Measurements from ENCODE around the gene COIL. TPM values are rescaled to one million over a fixed set of nuclear protein-coding genes. Genes with fewer than 3 reads are reported as not detected.

Gene COIL
- total and polyA plus RNA-seq, 9 of the 15 experiments (the other 6 are each of a cell fraction or from before 2014, with no cell fraction given): 23.9 to 41.3 (median 28.7) TPM

DNA sequence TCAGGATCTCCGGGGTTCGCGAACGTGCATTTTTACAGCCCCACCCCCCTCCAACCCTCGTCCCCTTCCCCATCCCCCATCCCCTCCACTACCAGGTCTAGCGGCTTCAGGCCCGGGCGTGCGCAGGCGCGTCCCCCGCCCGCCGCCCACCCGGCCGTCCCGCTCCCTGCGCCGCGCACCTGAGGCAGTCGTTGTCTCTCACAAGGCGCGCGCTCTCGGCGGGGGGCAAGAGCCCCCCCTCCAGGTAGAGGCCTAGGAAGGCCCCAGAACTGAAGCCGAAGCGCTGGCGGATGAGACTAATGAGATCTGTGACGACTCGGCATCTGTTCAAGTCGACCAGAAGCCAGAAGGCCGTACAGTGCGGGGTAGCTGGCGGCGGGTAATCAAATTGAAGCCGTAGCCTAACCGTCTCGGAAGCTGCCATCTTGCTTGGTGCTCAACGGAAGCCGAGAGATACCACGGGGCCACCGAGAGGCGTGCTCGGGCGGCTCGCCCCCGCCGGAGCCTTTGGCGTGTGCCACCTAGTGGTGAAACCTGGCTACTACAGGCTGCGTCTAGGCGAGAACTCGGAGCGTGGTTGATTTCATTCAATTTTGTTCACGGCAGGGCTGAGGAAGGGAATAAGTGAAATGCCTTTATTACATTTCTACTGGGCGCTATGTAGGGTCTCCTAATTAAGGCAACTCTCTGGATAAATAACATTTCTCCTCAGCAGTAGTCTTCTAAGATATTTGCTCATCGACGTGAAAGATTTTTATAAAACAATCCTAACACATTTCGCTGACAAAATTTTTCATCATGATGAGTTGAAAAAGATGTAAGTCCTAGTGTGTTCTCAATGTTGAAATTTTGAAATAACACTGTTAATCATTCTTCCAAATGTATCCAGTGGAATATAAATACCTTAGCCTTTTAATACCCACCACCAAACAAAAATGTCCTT, at the start of gene COIL (continued):
- TF ChIP-seq GTF2F1 (IDR thresholded peaks at IDR 0.05; ENCODE audit: low read depth, low read length) (0 out of 2 replicates have a peak, but pooled peaks have one; percentile 17), MYBL2 (IDR thresholded peaks at IDR 0.05; ENCODE audit: low read depth) (peak; percentile 68), MYBL2 (CRISPR knock-in tag; IDR thresholded peaks at IDR 0.05; ENCODE audit: borderline replicate concordance) (no peak), HDGF (IDR thresholded peaks at IDR 0.05) (no peak), RB1 (IDR thresholded peaks at IDR 0.05; ENCODE audit: low read depth) (peak; percentile 74; the same call in 1 of the 2 replicates), GTF2E2 (tag; IDR thresholded peaks at IDR 0.05) (peak; percentile 76; the same call in 1 of the 2 replicates), BRD9 (IDR thresholded peaks at IDR 0.05; ENCODE audit: low read depth, partially characterized antibody) (no peak), BRD4 (IDR thresholded peaks at IDR 0.05) (peak; percentile 88; the same call in 1 of the 2 replicates), SP1 (CRISPR knock-in tag; IDR thresholded peaks at IDR 0.05) (peak; percentile 53; the same call in 1 of the 2 replicates), SRSF3 (IDR thresholded peaks at IDR 0.05; ENCODE audit: insufficient read depth, low read length) (no peak), CHCHD3 (CRISPR knock-in tag; IDR thresholded peaks at IDR 0.05) (no peak), FOXP1 (CRISPR knock-in tag; IDR thresholded peaks at IDR 0.05) (no peak; the same call in 1 of the 2 replicates), NRF1 (conservative IDR thresholded peaks at IDR 0.05 in 1 of 2, IDR thresholded peaks at IDR 0.05 in 1 of 2) (peak; percentile 85 to 87), SIN3A (IDR thresholded peaks at IDR 0.05; ENCODE audit: borderline replicate concordance in 2 of 2, control insufficient read depth in 1 of 2, low read depth in 2 of 2, low read length in 2 of 2) (0 out of 4 replicates have a peak, but pooled peaks of 1 of the 2 experiments have one; percentile 51), PTRF (tag; IDR thresholded peaks at IDR 0.05) (no peak)
- TF ChIP-seq, protein P1, sequence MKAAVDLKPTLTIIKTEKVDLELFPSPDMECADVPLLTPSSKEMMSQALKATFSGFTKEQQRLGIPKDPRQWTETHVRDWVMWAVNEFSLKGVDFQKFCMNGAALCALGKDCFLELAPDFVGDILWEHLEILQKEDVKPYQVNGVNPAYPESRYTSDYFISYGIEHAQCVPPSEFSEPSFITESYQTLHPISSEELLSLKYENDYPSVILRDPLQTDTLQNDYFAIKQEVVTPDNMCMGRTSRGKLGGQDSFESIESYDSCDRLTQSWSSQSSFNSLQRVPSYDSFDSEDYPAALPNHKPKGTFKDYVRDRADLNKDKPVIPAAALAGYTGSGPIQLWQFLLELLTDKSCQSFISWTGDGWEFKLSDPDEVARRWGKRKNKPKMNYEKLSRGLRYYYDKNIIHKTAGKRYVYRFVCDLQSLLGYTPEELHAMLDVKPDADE (conservative IDR thresholded peaks at IDR 0.05; ENCODE audit: control insufficient read depth, low read depth, low read length): 0 out of 2 replicates have a peak, but pooled peaks have one; percentile 42
- TF ChIP-seq, protein P2, sequence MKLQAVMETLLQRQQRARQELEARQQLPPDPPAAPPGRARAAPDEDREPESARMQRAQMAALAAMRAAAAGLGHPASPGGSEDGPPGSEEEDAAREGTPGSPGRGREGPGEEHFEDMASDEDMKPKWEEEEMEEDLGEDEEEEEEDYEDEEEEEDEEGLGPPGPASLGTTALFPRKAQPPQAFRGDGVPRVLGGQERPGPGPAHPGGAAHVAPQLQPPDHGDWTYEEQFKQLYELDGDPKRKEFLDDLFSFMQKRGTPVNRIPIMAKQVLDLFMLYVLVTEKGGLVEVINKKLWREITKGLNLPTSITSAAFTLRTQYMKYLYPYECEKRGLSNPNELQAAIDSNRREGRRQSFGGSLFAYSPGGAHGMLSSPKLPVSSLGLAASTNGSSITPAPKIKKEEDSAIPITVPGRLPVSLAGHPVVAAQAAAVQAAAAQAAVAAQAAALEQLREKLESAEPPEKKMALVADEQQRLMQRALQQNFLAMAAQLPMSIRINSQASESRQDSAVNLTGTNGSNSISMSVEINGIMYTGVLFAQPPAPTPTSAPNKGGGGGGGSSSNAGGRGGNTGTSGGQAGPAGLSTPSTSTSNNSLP (IDR thresholded peaks at IDR 0.05; ENCODE audit: borderline replicate concordance, low read depth, low read length): no peak
- TF ChIP-seq, protein P3, sequence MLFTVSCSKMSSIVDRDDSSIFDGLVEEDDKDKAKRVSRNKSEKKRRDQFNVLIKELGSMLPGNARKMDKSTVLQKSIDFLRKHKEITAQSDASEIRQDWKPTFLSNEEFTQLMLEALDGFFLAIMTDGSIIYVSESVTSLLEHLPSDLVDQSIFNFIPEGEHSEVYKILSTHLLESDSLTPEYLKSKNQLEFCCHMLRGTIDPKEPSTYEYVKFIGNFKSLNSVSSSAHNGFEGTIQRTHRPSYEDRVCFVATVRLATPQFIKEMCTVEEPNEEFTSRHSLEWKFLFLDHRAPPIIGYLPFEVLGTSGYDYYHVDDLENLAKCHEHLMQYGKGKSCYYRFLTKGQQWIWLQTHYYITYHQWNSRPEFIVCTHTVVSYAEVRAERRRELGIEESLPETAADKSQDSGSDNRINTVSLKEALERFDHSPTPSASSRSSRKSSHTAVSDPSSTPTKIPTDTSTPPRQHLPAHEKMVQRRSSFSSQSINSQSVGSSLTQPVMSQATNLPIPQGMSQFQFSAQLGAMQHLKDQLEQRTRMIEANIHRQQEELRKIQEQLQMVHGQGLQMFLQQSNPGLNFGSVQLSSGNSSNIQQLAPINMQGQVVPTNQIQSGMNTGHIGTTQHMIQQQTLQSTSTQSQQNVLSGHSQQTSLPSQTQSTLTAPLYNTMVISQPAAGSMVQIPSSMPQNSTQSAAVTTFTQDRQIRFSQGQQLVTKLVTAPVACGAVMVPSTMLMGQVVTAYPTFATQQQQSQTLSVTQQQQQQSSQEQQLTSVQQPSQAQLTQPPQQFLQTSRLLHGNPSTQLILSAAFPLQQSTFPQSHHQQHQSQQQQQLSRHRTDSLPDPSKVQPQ (CRISPR knock-in tag; IDR thresholded peaks at IDR 0.05; ENCODE audit: borderline replicate concordance): no peak
- TF ChIP-seq, protein P4, sequence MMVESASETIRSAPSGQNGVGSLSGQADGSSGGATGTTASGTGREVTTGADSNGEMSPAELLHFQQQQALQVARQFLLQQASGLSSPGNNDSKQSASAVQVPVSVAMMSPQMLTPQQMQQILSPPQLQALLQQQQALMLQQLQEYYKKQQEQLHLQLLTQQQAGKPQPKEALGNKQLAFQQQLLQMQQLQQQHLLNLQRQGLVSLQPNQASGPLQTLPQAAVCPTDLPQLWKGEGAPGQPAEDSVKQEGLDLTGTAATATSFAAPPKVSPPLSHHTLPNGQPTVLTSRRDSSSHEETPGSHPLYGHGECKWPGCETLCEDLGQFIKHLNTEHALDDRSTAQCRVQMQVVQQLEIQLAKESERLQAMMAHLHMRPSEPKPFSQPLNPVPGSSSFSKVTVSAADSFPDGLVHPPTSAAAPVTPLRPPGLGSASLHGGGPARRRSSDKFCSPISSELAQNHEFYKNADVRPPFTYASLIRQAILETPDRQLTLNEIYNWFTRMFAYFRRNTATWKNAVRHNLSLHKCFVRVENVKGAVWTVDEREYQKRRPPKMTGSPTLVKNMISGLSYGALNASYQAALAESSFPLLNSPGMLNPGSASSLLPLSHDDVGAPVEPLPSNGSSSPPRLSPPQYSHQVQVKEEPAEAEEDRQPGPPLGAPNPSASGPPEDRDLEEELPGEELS (CRISPR knock-in tag; IDR thresholded peaks at IDR 0.05; ENCODE audit: borderline replicate concordance): no peak
